Adrenal gland (tissue), 5 donors: Measurements from ENCODE around the gene GNB1L.

ENCODE experiments used
- POLR2A ChIP-seq, 2 donors: fragments of 450-650 bp; IDR thresholded peaks; one replicate each; pipeline ENCODE4 v1.6.1; 2017; ENCODE audit warnings: antibody characterized with exemption in 2 of 2, mild to moderate bottlenecking in 2 of 2, moderate library complexity in 1 of 2
- TF ChIP-seq, protein P1 (sequence below), 6 experiments: fragments of 450-650 bp in 4 of 6; fragments of 200-600 bp in 2 of 6; sonication (generic) in 1 of 6; IDR thresholded peaks; 1 replicate in 5 of 6; 2 replicates in 1 of 6; pipeline versions ENCODE4 v1.5.1 to v1.8.0; 2016 to 2021; ENCODE audit warnings: antibody characterized with exemption in 6 of 6, mild to moderate bottlenecking in 2 of 6, moderate library complexity in 1 of 6
- donor health status: DM: no; HTN: no; CAD: no.

DNA sequence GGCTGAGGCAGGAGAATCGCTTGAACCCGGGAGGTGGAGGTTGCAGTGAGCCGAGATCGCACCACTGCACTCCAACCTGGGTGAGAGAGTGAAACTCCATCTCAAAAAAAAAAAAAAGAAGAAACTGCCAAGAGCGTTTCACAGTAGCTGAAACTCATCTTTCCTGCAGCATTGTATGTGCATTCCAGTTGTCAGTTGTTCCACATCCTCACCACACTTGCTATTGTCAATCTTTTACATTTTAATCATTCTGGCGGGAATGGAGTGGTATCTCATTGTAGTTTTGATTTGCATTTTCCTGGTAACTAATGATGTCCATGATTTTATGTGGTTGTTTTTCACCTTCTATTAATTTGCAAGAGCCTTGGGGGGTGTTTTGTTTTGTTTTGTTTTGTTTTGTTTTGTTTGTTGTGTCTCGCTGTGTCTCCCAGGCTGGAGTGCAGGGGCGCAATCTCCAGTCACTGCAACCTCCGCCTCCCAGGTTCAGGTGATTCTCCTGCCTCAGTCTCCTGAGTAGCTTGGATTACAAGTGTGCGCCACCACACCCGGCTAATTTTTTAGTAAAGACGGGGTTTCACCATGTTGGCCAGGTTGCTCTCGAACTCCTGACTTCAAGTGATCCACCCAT, 8.1 kb upstream of the GNB1L start:
- TF ChIP-seq, protein P1, sequence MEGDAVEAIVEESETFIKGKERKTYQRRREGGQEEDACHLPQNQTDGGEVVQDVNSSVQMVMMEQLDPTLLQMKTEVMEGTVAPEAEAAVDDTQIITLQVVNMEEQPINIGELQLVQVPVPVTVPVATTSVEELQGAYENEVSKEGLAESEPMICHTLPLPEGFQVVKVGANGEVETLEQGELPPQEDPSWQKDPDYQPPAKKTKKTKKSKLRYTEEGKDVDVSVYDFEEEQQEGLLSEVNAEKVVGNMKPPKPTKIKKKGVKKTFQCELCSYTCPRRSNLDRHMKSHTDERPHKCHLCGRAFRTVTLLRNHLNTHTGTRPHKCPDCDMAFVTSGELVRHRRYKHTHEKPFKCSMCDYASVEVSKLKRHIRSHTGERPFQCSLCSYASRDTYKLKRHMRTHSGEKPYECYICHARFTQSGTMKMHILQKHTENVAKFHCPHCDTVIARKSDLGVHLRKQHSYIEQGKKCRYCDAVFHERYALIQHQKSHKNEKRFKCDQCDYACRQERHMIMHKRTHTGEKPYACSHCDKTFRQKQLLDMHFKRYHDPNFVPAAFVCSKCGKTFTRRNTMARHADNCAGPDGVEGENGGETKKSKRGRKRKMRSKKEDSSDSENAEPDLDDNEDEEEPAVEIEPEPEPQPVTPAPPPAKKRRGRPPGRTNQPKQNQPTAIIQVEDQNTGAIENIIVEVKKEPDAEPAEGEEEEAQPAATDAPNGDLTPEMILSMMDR (IDR thresholded peaks at IDR 0.05), result no peak
- no peak for TF ChIP-seq POLR2A (IDR thresholded peaks at IDR 0.05)
